Endothelial cell of umbilical vein (primary cell): ENCODE measurements around the gene DSEL. TPM values are rescaled to one million over a fixed set of nuclear protein-coding genes. Genes with fewer than 3 reads are reported as not detected.

ENCODE experiments used
- BruUV-seq: library from RNA; stranded (reverse); fragments of 400-500 nt; replicated peaks from 2 replicates; lab custom pipeline; 2021; lab: Mats Ljungman, UMichigan
- CTCF ChIA-PET: fragments of 300-600, 350-600 bp; sonication (Branson Sonifier 250); formaldehyde crosslinking; loops from one replicate; lab custom pipeline; 2021; ENCODE audit warnings: antibody characterized with exemption, inconsistent platforms; lab: Charles Lee
- POLR2A ChIA-PET: fragments of 300-600, 350-600 bp; sonication (Branson Sonifier 250); formaldehyde crosslinking; loops from one replicate; lab custom pipeline; 2021; ENCODE audit warnings: antibody characterized with exemption, inconsistent platforms; lab: Charles Lee
- DNase-seq: peaks from one replicate; pipeline ENCODE4 v3.0.0-alpha.2; 2011; ENCODE audit warnings: low read depth, low spot score
- FAIRE-seq: peaks from 2 replicates; lab custom pipeline; 2011; peaks lifted over from hg19 to GRCh38; lab: Jason Lieb, UNC
- H2AFZ ChIP-seq: 2 replicates; pipeline ENCODE4 v1.6.0; 2012; ENCODE audit warnings: low read depth, low read length, control low read depth, inconsistent platforms
- H3K27ac ChIP-seq: 2 replicates; pipeline ENCODE4 v1.5.1; 2011; ENCODE audit warnings: low read depth, mild to moderate bottlenecking, control low read depth, low read length, moderate library complexity; ENCODE audit not compliant: insufficient read depth
- H3K27me3 ChIP-seq, 2 experiments: 2 replicates each; pipeline versions ENCODE4 v1.6.0 to v1.6.1; 2011; ENCODE audit warnings: low read length in 2 of 2, mixed read lengths in 1 of 2; ENCODE audit not compliant: control insufficient read depth in 2 of 2, insufficient read depth in 2 of 2
- H3K36me3 ChIP-seq, 2 experiments: 2 replicates in 1 of 2; 3 replicates in 1 of 2; pipeline ENCODE4 v1.5.1; 2011; ENCODE audit warnings: low read length in 2 of 2, mild to moderate bottlenecking in 1 of 2, moderate library complexity in 1 of 2; ENCODE audit not compliant: control insufficient read depth in 2 of 2, insufficient read depth in 2 of 2; ENCODE audit errors: extremely low read depth in 1 of 2
- H3K4me1 ChIP-seq: 3 replicates; pipeline ENCODE4 v1.5.1; 2011; ENCODE audit warnings: mild to moderate bottlenecking, low read length; ENCODE audit not compliant: control insufficient read depth, insufficient read depth; ENCODE audit errors: extremely low read depth
- H3K4me2 ChIP-seq: 2 replicates; pipeline ENCODE4 v1.6.1; 2011; ENCODE audit warnings: low read length, control low read depth, mixed read lengths; ENCODE audit not compliant: insufficient read depth
- H3K4me3 ChIP-seq, 3 experiments: fragments of 200-600 bp in 1 of 3; sonication (generic), shearing (Covaris generic) in 1 of 3; replicated peaks in 1 of 3; 2 replicates each; pipeline ENCODE4 v1.5.1; 2011 to 2016; ENCODE audit warnings: control low read depth in 3 of 3, low read length in 3 of 3, mild to moderate bottlenecking in 2 of 3, inconsistent platforms in 1 of 3, low read depth in 1 of 3, moderate library complexity in 1 of 3; ENCODE audit not compliant: insufficient read depth in 1 of 3
- H3K79me2 ChIP-seq: 2 replicates; pipeline ENCODE4 v1.6.0; 2012; ENCODE audit warnings: low read length, inconsistent platforms; ENCODE audit not compliant: control insufficient read depth, insufficient read depth
- H3K9ac ChIP-seq: replicated peaks from 2 replicates; pipeline ENCODE3; 2011; ENCODE audit warnings: low read length, control low read depth; ENCODE audit not compliant: insufficient read depth; ENCODE audit errors: extremely low read depth
- H3K9me1 ChIP-seq: replicated peaks from 3 replicates; pipeline ENCODE4 v1.6.0; 2011; ENCODE audit warnings: mild to moderate bottlenecking, low read length; ENCODE audit not compliant: control insufficient read depth, insufficient read depth; ENCODE audit errors: extremely low read depth
- H3K9me3 ChIP-seq: replicated peaks from 2 replicates; pipeline ENCODE4 v1.5.1; 2012; ENCODE audit warnings: low read length, inconsistent platforms; ENCODE audit not compliant: control insufficient read depth, insufficient read depth
- H4K20me1 ChIP-seq: replicated peaks from 2 replicates; pipeline ENCODE3; 2011; ENCODE audit warnings: mild to moderate bottlenecking, low read length; ENCODE audit not compliant: control insufficient read depth, insufficient read depth; ENCODE audit errors: extremely low read depth
- CTCF ChIP-seq, 2 donors: IDR thresholded peaks; 1 replicate in 1 of 2; 2 replicates in 1 of 2; pipeline ENCODE4 v1.5.1; 2011; ENCODE audit warnings: low read length in 2 of 2, mild to moderate bottlenecking in 2 of 2, moderate library complexity in 2 of 2, control low read depth in 1 of 2, inconsistent platforms in 1 of 2, low read depth in 1 of 2; ENCODE audit not compliant: insufficient read depth in 1 of 2; ENCODE audit errors: extremely low read depth in 1 of 2
- EZH2 ChIP-seq: IDR thresholded peaks from 2 replicates; pipeline ENCODE4 v1.6.1; 2012; ENCODE audit warnings: borderline replicate concordance, low read depth, mild to moderate bottlenecking, moderate library complexity, low read length, inconsistent platforms; ENCODE audit not compliant: severe bottlenecking
- FOS ChIP-seq: IDR thresholded peaks from 2 replicates; pipeline ENCODE4 v1.6.1; 2011; ENCODE audit warnings: mild to moderate bottlenecking, low read length, moderate library complexity, borderline replicate concordance; ENCODE audit not compliant: insufficient read depth
- GATA2 ChIP-seq: IDR thresholded peaks from 2 replicates; pipeline ENCODE4 v1.7.0; 2011; ENCODE audit warnings: low read depth, mild to moderate bottlenecking, moderate library complexity, mixed read lengths, low read length; ENCODE audit not compliant: insufficient read length, insufficient read depth
- JUN ChIP-seq: IDR thresholded peaks from 2 replicates; pipeline ENCODE4 v1.6.1; 2011; ENCODE audit warnings: borderline replicate concordance, low read depth; ENCODE audit not compliant: insufficient read length, insufficient read depth
- MAX ChIP-seq: IDR thresholded peaks from 2 replicates; pipeline ENCODE4 v1.6.1; 2011; ENCODE audit not compliant: insufficient read depth, insufficient read length
- MYC ChIP-seq: IDR thresholded peaks from one replicate; pipeline ENCODE4 v1.6.1; 2011; ENCODE audit warnings: mild to moderate bottlenecking, low read depth, low read length
- POLR2A ChIP-seq: IDR thresholded peaks from 2 replicates; pipeline ENCODE4 v1.6.1; 2012; ENCODE audit warnings: low read depth, mild to moderate bottlenecking, control low read depth, low read length
- POLR2AphosphoS5 ChIP-seq: IDR thresholded peaks from 2 replicates; pipeline ENCODE4 v1.6.1; 2012; ENCODE audit warnings: low read depth, mild to moderate bottlenecking, control low read depth, low read length, moderate library complexity; ENCODE audit not compliant: insufficient read depth
- dilution Hi-C: fragments of 300-500 bp; cut with MboI; formaldehyde crosslinking; loops from one replicate; pipeline ENCODE4 v1.15.0; 2019; ENCODE audit warnings: low sequenced_read_pairs; ENCODE audit not compliant: extremely low pct_ligation_motif_present
- intact Hi-C: fragments of 100-400 bp; cut with micrococcal nuclease; formaldehyde crosslinking; loops from one replicate; pipeline ENCODE4 v1.10.0; 2022
- polyA plus RNA-seq, 4 experiments: library from polyadenylated mRNA; depleted of rRNA in 3 of 4; stranded (reverse) in 3 of 4; unstranded in 1 of 4; fragments of >200 nt; gene quantifications; 2 replicates each; pipeline versions ENCODE4 v1.2.1 to v1.2.3, GENCODE V29; 2011 to 2012; ENCODE audit warnings: missing spikeins in 1 of 4
- total RNA-seq: library from RNA; stranded (reverse); gene quantifications from 2 replicates; pipeline ENCODE4 v1.2.3, GENCODE V29; 2021

Gene DSEL
- total and polyA plus RNA-seq, 2 donors (not counting 3 experiments of a cell fraction or from before 2014, with no cell fraction given): 2.0 to 4.5 TPM

DNA sequence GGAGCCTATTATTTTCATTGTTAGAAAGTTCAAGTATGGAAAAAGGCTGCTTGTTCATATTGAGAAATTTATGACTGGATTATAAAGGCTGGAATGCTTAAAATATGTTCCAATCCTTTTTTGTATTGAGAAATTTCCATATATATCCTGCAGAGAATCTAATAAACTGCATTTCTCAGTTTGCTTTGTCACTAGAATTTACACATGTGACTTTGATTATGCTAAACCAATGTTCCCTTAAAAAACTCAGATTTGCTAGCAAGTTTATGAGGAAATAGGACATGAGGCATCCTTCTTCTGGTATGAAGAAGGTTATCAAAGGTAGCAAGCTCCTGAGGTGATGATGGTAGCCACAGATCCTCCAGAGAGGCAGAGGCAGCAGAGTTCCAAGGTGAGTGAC lies 29.2 kb upstream of the DSEL start:
- TF ChIP-seq POLR2A (no peak), CTCF (IDR thresholded peaks at IDR 0.05; ENCODE audit: extremely low read depth in 1 of 2, insufficient read depth in 1 of 2, low read depth in 1 of 2, low read length in 2 of 2) (no peak), FOS (no peak), POLR2AphosphoS5 (no peak), MAX (no peak), MYC (no peak), GATA2 (no peak), EZH2 (no peak), JUN (no peak)
- Histone ChIP-seq H4K20me1 (no peaks in the 10 kb centered on the region), H3K4me3 (no peak overlapping the region), H3K79me2 (no peaks in the 10 kb centered on the region), H2AFZ (no peak overlapping the region), H3K27ac (no peak overlapping the region), H3K36me3 (no peaks in the 10 kb centered on the region), H3K9me3 (no peaks in the 10 kb centered on the region), H3K4me1 (no peaks in the 10 kb centered on the region), H3K9ac (no peak overlapping the region), H3K4me2 (no peak overlapping the region), H3K9me1 (no peaks in the 10 kb centered on the region), H3K27me3 (no peaks in the 10 kb centered on the region)
- POLR2A ChIA-PET: no interaction called here
- intact Hi-C loops: no loop called here
- FAIRE-seq (no peak), DNase-seq (no peak)
- CTCF ChIA-PET: no interaction called here
- BruUV-seq: no TSS peak
- dilution Hi-C loops: no loop called here
